ENCODE data around the gene SHISA9.
"Not testable (repeated sequence)": the region's sequence is repeated elsewhere in the genome, so short reads cannot be mapped to it uniquely, and the experiment has no call there.

SHISA9 gene

GRCh38 chr16:12901597-12902461 lies at the start of gene SHISA9:
SHISA9 (plus strand) TSS chr16:12901598.
- no peaks in the 10 kb centered on the region; the same call in 1 of the 2 replicates for H3K27me3 ChIP-seq (ENCODE audit: insufficient read depth, low read length)
- no peaks in the 10 kb centered on the region for H3K9me2 ChIP-seq (ENCODE audit: low read depth, low read length)
- no peaks in the 10 kb centered on the region for H4K20me1 ChIP-seq (ENCODE audit: insufficient read depth, low read length)
- H3K36me3 ChIP-seq (ENCODE audit: insufficient read depth, low read length), result no peaks in the 10 kb centered on the region
- H3K27ac ChIP-seq (ENCODE audit: low read depth, low read length, poor library complexity, severe bottlenecking), result no peak within 1 kb of the TSS
- H3F3A ChIP-seq (ENCODE audit: insufficient read depth, low read length), result no peaks in the 10 kb centered on the region
- H3K4me3 ChIP-seq (ENCODE audit: low read depth, low read length, poor library complexity, severe bottlenecking), result no peak within 1 kb of the TSS
- TF ChIP-seq CTCF (IDR thresholded peaks at IDR 0.05; ENCODE audit: low read length) (no peak), EZH2 (IDR thresholded peaks at IDR 0.05; ENCODE audit: borderline replicate concordance, low read length) (no peak)
- no peaks in the 10 kb centered on the region for H3K9me3 ChIP-seq (ENCODE audit: low read length)
- H3K9ac ChIP-seq (ENCODE audit: low read length), result no peak within 1 kb of the TSS
- H3K79me2 ChIP-seq (ENCODE audit: insufficient read depth, low read length), result no peaks in the 10 kb centered on the region
- H3K4me2 ChIP-seq (ENCODE audit: low read length), result no peak within 1 kb of the TSS
- no peak within 1 kb of the TSS for H2AFZ ChIP-seq (ENCODE audit: low read length)
- peaks cover 33% of the 10 kb centered on the region for H3K4me1 ChIP-seq (ENCODE audit: insufficient read depth, low read length, severe bottlenecking)

- no peak overlapping the region for H3K4me2 ChIP-seq (ENCODE audit: low read length)
- no peaks in the 10 kb centered on the region; the same call in 1 of the 2 replicates for H3K36me3 ChIP-seq (ENCODE audit: insufficient read depth, low read length)
- no peak overlapping the region for H3K27ac ChIP-seq (ENCODE audit: low read depth, low read length, poor library complexity, severe bottlenecking)
- no peaks in the 10 kb centered on the region for H3K4me1 ChIP-seq (ENCODE audit: insufficient read depth, low read length, severe bottlenecking)
- no peaks in the 10 kb centered on the region for H3K9me3 ChIP-seq (ENCODE audit: low read length)
- no peaks in the 10 kb centered on the region for H3K27me3 ChIP-seq (ENCODE audit: insufficient read depth, low read length)
- no peaks in the 10 kb centered on the region for H3K79me2 ChIP-seq (ENCODE audit: insufficient read depth, low read length)
- H2AFZ ChIP-seq (ENCODE audit: low read length), result no peak overlapping the region
- no peaks in the 10 kb centered on the region for H3K9me2 ChIP-seq (ENCODE audit: low read depth, low read length)
- H4K20me1 ChIP-seq (ENCODE audit: insufficient read depth, low read length), result no peaks in the 10 kb centered on the region
- H3K4me3 ChIP-seq (ENCODE audit: low read depth, low read length, poor library complexity, severe bottlenecking), result no peak overlapping the region
- no peaks in the 10 kb centered on the region for H3F3A ChIP-seq (ENCODE audit: insufficient read depth, low read length)
- no peak overlapping the region for H3K9ac ChIP-seq (ENCODE audit: low read length)
- TF ChIP-seq EZH2 (IDR thresholded peaks at IDR 0.05; ENCODE audit: borderline replicate concordance, low read length) (no peak), CTCF (IDR thresholded peaks at IDR 0.05; ENCODE audit: low read length) (no peak)
Measured at GRCh38 chr16:12853972-12854371, 47.4 kb upstream of the SHISA9 start.

GRCh38 chr16:12857435-12857834 lies 44.0 kb upstream of the SHISA9 start:
- not testable (repeated sequence) for H4K20me1 ChIP-seq (ENCODE audit: insufficient read depth, low read length); H3K9me3 ChIP-seq (ENCODE audit: low read length); H3K4me3 ChIP-seq (ENCODE audit: low read depth, low read length, poor library complexity, severe bottlenecking); H3K4me1 ChIP-seq (ENCODE audit: insufficient read depth, low read length, severe bottlenecking); H2AFZ ChIP-seq (ENCODE audit: low read length); H3K9me2 ChIP-seq (ENCODE audit: low read depth, low read length); H3K9ac ChIP-seq (ENCODE audit: low read length); H3K36me3 ChIP-seq (ENCODE audit: insufficient read depth, low read length); H3K79me2 ChIP-seq (ENCODE audit: insufficient read depth, low read length); H3K4me2 ChIP-seq (ENCODE audit: low read length); H3K27me3 ChIP-seq (ENCODE audit: insufficient read depth, low read length); H3K27ac ChIP-seq (ENCODE audit: low read depth, low read length, poor library complexity, severe bottlenecking); H3F3A ChIP-seq (ENCODE audit: insufficient read depth, low read length)

GRCh38 chr16:12862327-12862726 lies 39.1 kb upstream of the SHISA9 start:
- TF ChIP-seq EZH2 (IDR thresholded peaks at IDR 0.05; ENCODE audit: borderline replicate concordance, low read length), result no peak
- Histone ChIP-seq H3K79me2 (ENCODE audit: insufficient read depth, low read length) (no peaks in the 10 kb centered on the region), H3K36me3 (ENCODE audit: insufficient read depth, low read length) (no peaks in the 10 kb centered on the region), H3K9ac (ENCODE audit: low read length) (no peak overlapping the region), H3K9me2 (ENCODE audit: low read depth, low read length) (no peaks in the 10 kb centered on the region), H3K9me3 (ENCODE audit: low read length) (no peaks in the 10 kb centered on the region), H3K4me3 (ENCODE audit: low read depth, low read length, poor library complexity, severe bottlenecking) (no peak overlapping the region), H3F3A (ENCODE audit: insufficient read depth, low read length) (no peaks in the 10 kb centered on the region), H3K27me3 (ENCODE audit: insufficient read depth, low read length) (peaks cover 4% of the 10 kb centered on the region; the same call in 1 of the 2 replicates), H3K4me1 (ENCODE audit: insufficient read depth, low read length, severe bottlenecking) (no peaks in the 10 kb centered on the region), H3K27ac (ENCODE audit: low read depth, low read length, poor library complexity, severe bottlenecking) (no peak overlapping the region), H2AFZ (ENCODE audit: low read length) (no peak overlapping the region), H3K4me2 (ENCODE audit: low read length) (no peak overlapping the region), H4K20me1 (ENCODE audit: insufficient read depth, low read length) (no peaks in the 10 kb centered on the region)

Data from OCI-LY1 (cell line).